RWPE2 (cell line): ENCODE data around the gene C1RL.

ENCODE experiments used
- ATAC-seq: fragments of 200-7000 bp; cut with Tn5 transposase; 3 replicates; pipeline ENCODE4 v1.9.1; 2021; ENCODE audit warnings: low read depth
- DNase-seq: peaks from one replicate; pipeline ENCODE4 v3.0.0-alpha.2; 2020; ENCODE audit warnings: low spot score
- H3K27ac ChIP-seq: fragments of 450-650 bp; 2 replicates; pipeline ENCODE4 v1.5.1; 2017; ENCODE audit warnings: mild to moderate bottlenecking; ENCODE audit not compliant: poor library complexity, severe bottlenecking
- H3K27me3 ChIP-seq: fragments of 250-450 bp; sonication (Bioruptor Pico); 2 replicates; pipeline ENCODE4 v1.5.1; 2021; ENCODE audit warnings: mild to moderate bottlenecking, moderate library complexity; ENCODE audit not compliant: insufficient read depth, poor library complexity, severe bottlenecking
- H3K36me3 ChIP-seq: fragments of 250-450 bp; sonication (Bioruptor Pico); 2 replicates; pipeline ENCODE4 v1.5.1; 2020; ENCODE audit warnings: low read depth, mild to moderate bottlenecking, moderate library complexity
- H3K4me1 ChIP-seq: fragments of 250-450 bp; sonication (Bioruptor Pico); 2 replicates; pipeline ENCODE4 v1.5.1; 2021; ENCODE audit warnings: mild to moderate bottlenecking, moderate library complexity; ENCODE audit not compliant: insufficient read depth, poor library complexity, severe bottlenecking
- H3K4me3 ChIP-seq: fragments of 250-450 bp; sonication (Bioruptor Pico); 2 replicates; pipeline ENCODE4 v1.5.1; 2021; ENCODE audit warnings: mild to moderate bottlenecking, moderate library complexity; ENCODE audit not compliant: severe bottlenecking
- H3K9me3 ChIP-seq: fragments of 250-450 bp; sonication (Bioruptor Pico); 2 replicates; pipeline ENCODE4 v1.5.1; 2021; ENCODE audit warnings: mild to moderate bottlenecking, moderate library complexity; ENCODE audit not compliant: severe bottlenecking
- CTCF ChIP-seq: fragments of 450-650 bp; IDR thresholded peaks from one replicate; pipeline ENCODE4 v1.5.1; 2017; ENCODE audit warnings: mild to moderate bottlenecking, moderate library complexity; ENCODE audit not compliant: poor library complexity, severe bottlenecking

C1RL gene

GRCh38 chr12:7072035-7072434, 37.0 kb downstream of the C1RL start:
- no peak for ATAC-seq
- DNase-seq, result no peak
- no peaks in the 10 kb centered on the region for H3K27me3 ChIP-seq
- no peak overlapping the region for H3K27ac ChIP-seq
- no peak overlapping the region for H3K4me3 ChIP-seq
- H3K4me1 ChIP-seq, result no peaks in the 10 kb centered on the region
- H3K36me3 ChIP-seq, result no peaks in the 10 kb centered on the region
- no peaks in the 10 kb centered on the region for H3K9me3 ChIP-seq
- TF ChIP-seq CTCF, result no peak

GRCh38 chr12:7069386-7069785, 39.6 kb downstream of the C1RL start:
- H3K9me3 ChIP-seq, result no peaks in the 10 kb centered on the region
- TF ChIP-seq CTCF, result no peak
- no peak overlapping the region for H3K4me3 ChIP-seq
- no peak overlapping the region for H3K27ac ChIP-seq
- H3K4me1 ChIP-seq, result no peaks in the 10 kb centered on the region
- H3K36me3 ChIP-seq, result no peaks in the 10 kb centered on the region
- no peaks in the 10 kb centered on the region for H3K27me3 ChIP-seq
- ATAC-seq (no peak), DNase-seq (no peak)

GRCh38 chr12:7068994-7069346, 40.0 kb downstream of the C1RL start:
- Histone ChIP-seq H3K27ac (no peak overlapping the region), H3K27me3 (no peaks in the 10 kb centered on the region), H3K9me3 (no peaks in the 10 kb centered on the region), H3K4me1 (no peaks in the 10 kb centered on the region), H3K36me3 (no peaks in the 10 kb centered on the region), H3K4me3 (no peak overlapping the region)
- no peak for ATAC-seq
- no peak for TF ChIP-seq CTCF
- no peak for DNase-seq

GRCh38 chr12:7068240-7068993, 40.6 kb downstream of the C1RL start:
- no peaks in the 10 kb centered on the region for H3K36me3 ChIP-seq
- H3K27ac ChIP-seq, result no peak overlapping the region
- H3K4me3 ChIP-seq, result no peak overlapping the region
- TF ChIP-seq CTCF, result no peak
- no peaks in the 10 kb centered on the region for H3K9me3 ChIP-seq
- H3K27me3 ChIP-seq, result no peaks in the 10 kb centered on the region
- no peaks in the 10 kb centered on the region for H3K4me1 ChIP-seq
- no peak for DNase-seq
- no peak for ATAC-seq

- no peak for TF ChIP-seq CTCF
- Histone ChIP-seq H3K4me1 (no peaks in the 10 kb centered on the region), H3K36me3 (no peaks in the 10 kb centered on the region), H3K27me3 (no peaks in the 10 kb centered on the region), H3K4me3 (no peak overlapping the region), H3K9me3 (no peaks in the 10 kb centered on the region), H3K27ac (no peak overlapping the region)
- ATAC-seq, result no peak
- DNase-seq, result no peak
Measured at GRCh38 chr12:7067096-7067495, 41.9 kb downstream of the C1RL start.
